Measurements from ENCODE around the gene MXI1.

MXI1 gene

DNA sequence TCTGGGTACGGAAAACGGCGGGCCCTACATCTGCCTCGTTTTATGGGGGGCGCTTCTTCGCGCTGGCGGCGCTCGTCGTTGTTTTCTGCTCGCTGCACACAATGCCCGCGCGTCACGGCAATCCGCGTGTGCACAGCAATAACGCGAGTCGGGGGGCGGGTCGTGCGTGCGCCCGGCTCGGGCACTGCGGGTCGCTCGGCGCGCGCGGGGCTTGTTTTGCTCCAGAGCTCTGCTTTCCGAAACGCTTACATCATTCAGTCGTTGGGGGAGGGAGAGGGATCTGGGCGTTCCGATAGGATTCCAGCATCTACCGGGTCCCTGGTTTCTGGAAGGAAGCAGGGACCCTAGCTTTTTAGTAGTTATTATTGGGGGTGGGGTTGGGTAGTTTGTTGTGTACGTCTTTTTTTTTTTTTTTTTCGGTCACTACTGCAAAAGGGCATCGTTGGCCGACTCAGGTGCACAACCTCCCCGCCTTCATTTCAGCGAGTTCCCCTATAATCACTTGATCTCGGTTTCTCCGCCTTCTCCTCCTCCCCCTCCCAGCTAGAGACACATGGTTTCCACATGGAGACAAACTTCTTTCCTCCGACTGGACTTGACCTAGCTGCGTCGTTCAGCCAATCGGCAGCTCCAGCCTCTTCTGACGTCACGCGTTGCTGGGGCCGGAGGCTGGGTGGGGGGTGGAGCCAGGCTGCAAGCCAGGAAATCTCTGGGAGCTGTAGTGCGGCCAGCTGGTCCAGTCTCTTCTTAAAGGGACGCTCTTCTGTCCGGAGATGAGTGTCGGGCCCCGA is 3.5 kb downstream of the MXI1 start:
- DNase-seq, result peak; percentile 97
- in situ Hi-C loops (cut with MboI; ENCODE audit: low pct_unique_long_range_greater_than_20kb, low sequenced_read_pairs), result no loop called here

DNA sequence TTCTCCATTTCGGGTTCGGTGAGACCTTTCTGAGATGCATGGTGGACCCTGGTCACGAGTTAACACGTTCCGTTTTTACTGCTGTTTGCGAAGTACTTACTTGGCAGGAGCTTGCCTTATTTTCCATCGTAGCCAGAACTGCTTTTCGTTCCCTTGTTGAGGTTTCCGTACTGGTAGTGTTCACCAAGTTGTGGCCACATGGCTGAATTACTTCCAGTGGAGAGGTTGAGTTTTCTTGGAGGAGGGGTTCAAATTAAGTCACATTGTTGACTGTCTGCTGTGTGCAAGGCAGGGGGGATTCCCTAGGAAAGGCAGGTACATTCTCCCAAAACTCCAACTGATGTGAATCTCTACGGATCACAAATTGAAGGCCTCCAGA is 4.0 kb downstream of the MXI1 start:
- no peak for DNase-seq
- in situ Hi-C loops (cut with MboI; ENCODE audit: low pct_unique_long_range_greater_than_20kb, low sequenced_read_pairs), result no loop called here

DNA sequence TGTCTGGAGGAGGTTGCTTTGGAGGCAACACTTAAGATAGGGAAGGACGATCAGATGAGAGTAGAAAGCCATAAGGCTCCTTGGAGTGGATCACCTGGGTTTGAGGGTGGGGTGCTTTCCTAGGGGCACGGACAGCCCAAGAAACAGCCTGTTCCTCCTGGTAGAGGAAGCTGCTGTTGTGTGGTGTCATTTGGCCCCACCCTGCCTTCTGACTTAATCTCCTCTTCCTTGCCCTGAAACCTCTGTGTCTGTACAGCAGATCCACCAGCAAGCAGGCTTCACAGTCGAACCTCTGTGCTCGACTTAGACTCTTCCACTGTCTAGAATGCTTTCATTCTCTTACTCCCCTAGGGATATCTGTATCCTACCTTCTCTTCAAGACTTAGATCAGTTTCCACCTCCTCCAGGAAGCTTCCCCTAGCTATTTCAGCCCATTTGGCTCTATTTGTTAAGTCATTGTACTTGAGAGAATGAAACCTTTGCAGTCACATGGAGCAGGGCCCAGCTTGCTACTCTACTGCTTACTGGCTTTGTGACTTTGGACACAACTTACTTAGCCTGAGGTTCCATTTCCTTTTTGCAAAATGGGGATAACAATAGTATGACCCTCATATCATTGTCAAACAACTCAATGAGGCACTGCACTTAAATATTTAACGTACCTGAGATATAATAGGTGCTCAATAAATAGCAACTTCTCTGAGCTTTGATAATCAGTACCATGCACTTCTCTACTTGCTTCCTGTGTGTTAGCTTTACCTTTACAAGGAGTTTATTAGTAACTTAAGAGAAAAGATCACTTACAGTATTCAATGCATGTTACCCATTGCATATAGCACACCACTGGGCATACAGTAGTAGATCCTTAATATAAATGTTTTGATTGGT is 5.0 kb downstream of the MXI1 start:
- DNase-seq, result peak; percentile 79
- in situ Hi-C loops (cut with MboI; ENCODE audit: low pct_unique_long_range_greater_than_20kb, low sequenced_read_pairs), result no loop called here

DNA sequence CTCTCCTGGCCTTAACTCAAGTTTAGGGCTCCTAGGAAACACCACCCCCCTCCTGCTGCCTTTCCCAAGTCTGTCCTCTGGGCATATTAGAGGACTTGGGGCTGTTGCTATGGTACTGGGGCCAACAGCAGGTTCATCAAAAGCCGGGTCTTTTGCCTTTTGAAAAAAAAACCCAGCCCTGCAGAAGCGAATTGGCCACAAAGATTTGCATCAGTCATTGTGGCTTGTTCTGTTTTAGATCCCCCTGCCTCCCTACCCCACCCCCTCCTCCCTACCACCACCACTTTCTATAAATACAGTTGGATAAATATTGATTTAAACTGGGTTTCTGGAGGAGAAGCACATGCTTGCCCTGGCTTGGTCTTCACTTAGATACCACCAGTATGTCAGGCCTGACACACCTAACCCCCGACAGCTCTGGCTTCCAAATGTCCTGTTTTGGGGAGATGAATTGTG is 7.0 kb downstream of the MXI1 start:
- in situ Hi-C loops (cut with MboI; ENCODE audit: low pct_unique_long_range_greater_than_20kb, low sequenced_read_pairs), result no loop called here
- peak; percentile 68 for DNase-seq

DNA sequence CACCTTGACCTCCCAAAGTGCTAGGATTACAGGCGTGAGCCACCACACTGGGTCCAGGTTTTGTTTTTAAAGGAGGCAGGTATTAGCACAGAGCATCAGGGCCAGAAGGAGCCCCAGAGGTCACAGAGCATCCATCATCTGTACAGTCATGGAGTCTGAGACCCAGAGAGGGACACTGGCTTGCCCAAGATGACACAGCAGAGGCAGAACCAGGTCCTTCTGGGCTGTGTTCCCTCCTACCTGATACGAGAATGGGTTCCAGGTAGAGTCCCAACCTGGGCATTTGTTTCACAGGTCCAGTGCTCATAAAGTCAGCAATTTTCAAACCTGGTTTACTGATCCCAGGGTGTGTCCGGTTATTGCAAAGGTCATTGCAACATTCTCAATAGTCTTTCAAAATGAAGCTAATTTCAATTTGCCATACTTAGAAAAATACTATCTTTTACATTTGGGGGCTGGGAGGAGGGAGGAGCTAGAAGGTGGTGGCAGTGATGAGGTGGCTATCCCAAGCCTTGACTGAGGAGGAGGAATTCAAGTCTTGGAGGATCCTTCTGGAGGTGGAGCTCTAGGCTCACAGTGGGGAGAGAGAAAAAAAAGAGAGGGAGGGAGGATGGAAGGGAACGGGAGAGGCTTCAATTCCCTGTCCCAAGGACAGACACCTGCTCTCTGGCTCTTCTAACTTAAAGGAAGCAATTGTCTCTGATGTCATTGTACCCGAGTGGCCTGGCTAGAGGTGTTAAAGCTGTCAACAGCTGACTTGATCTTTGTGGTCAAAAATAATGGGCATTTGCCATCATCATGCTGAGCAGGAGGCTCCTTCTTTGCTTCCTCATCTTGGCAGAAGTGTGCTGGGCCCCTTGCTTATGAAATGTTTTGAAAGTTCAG is 8.1 kb downstream of the MXI1 start:
- DNase-seq, result peak; percentile 56
- in situ Hi-C loops (cut with MboI; ENCODE audit: low pct_unique_long_range_greater_than_20kb, low sequenced_read_pairs), result no loop called here

DNA sequence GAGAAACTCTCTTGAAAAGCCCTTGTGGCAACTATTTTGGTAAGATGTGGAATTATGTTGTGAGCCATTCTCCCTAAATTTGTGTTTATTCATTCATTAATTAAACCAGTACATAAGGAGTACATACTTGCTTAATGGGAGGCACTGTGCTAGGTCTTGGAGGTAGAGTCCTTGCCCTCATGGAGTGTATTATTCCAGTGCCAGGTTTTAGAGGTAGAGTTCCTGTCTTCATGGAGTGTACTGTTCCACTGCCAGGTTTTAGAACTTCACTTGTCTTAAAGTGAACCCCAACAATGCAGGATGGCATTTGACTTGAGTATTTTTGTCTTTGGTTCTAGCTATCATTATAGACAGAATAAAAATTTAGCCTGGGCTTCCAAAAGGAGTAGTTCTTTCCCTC is 8.8 kb downstream of the MXI1 start:
- DNase-seq, result no peak
- in situ Hi-C loops (cut with MboI; ENCODE audit: low pct_unique_long_range_greater_than_20kb, low sequenced_read_pairs), result no loop called here

DNA sequence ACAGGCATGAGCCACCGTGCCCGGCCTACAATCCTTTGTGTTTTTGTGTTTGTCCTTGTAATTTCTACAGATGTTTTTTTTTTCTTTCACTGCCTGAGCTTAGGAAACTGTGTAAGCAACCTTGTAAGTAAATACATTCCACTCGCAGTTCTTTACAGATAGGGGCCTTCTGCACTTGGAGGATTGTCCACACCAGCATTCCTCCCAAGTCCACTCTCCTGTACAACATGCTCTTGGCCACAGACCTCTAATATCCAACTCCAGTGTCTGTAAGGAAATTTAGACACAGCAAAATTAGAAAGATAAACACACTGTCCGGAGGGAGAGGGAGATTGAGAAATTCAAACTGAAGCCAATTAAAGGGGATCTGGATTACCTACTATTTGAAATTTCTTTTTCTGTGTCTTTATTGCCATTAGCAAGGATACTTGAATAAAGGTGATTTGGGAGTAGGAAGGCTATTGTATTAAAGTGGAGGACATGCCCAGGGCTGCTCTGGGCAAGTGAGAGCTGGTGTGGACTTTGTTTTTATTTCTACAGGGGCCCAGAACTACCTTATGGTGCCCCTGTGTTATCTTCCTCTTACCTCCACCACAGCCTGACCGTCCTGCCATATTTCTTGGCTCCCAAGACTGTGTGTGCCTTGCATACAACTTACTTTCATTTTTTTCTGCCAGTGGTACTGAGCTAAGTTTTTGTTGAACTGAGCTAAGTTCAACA is 9.7 kb downstream of the MXI1 start:
- DNase-seq, result no peak
- in situ Hi-C loops (cut with MboI; ENCODE audit: low pct_unique_long_range_greater_than_20kb, low sequenced_read_pairs), result no loop called here

DNA sequence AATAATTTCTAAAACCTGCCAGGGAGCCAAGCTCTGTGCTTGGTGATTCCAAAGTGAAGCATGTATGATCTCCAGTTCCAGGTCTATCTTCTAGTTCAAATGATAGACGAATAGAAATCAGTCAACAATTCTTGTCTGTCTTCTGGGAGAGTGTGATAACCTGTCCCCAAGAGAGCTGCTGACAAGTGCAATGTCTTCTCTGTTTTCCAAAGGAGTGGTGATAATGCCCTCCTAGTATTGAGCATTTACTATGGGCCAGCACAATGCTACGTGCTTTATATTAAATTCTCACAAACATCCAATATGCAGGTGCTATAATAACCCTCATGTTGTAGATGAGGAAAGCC is 10.2 kb downstream of the MXI1 start:
- in situ Hi-C loops (cut with MboI; ENCODE audit: low pct_unique_long_range_greater_than_20kb, low sequenced_read_pairs), result no loop called here
- no peak for DNase-seq

DNA sequence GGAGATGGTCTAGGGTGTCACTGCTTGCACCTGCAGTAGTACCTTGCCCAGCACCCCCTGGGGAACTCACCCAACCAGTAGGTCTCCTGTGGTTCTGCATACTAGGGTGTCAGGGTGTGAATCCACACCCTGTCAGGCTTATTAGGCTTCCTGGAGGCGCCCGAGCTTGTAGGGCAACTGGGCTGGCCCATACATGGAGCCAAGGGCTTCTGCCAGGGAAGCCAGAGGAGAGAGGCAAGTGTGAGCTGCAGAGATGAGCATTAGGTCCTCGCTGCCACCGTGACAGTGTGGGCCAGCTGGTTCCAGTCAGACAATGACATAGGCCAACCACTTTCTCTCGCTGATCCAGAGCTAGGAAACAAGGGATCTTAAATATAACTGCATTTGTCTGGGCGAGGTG is 11.2 kb downstream of the MXI1 start:
- in situ Hi-C loops (cut with MboI; ENCODE audit: low pct_unique_long_range_greater_than_20kb, low sequenced_read_pairs), result no loop called here
- peak; percentile 58 for DNase-seq

DNA sequence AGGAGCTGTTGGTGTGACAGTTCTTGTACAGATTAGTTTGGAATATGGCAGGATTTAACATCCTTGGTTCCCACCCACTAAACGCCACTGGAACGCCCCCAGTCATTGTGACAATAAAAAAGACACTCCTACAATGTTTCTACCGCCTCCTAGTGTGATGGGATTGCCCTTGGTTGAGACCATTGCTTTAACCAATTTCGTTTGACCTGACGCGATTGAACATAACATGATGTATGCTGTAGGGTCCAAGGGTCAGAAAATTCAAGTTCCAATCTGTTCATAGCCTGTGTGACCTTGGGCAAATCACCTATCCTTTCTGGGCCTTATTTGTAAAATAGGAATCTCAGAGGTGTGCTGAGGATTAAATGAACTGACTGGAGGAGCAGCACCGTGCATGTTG is 12.5 kb downstream of the MXI1 start:
- no peak for DNase-seq
- in situ Hi-C loops (cut with MboI; ENCODE audit: low pct_unique_long_range_greater_than_20kb, low sequenced_read_pairs), result no loop called here

DNA sequence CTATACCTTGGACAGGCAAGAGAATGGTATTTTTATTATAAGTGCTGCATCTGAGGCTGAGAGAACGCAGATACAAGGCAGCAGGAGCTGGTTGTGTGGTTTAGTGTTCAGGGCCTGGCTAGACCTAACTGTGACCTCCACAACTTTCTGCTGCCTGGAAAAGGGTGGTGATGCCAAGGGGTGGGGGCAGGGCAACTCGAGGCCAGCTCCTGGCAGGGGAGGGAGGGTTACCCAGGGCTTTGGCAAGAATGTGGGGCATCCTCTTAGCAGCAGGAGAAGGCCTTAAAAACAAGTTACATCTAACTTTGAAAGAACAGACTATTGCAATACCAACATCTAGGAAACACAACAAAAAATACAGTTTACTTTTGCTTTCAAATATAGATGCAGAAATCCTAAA is 13.0 kb downstream of the MXI1 start:
- no peak for DNase-seq
- in situ Hi-C loops (cut with MboI; ENCODE audit: low pct_unique_long_range_greater_than_20kb, low sequenced_read_pairs), result no loop called here

DNA sequence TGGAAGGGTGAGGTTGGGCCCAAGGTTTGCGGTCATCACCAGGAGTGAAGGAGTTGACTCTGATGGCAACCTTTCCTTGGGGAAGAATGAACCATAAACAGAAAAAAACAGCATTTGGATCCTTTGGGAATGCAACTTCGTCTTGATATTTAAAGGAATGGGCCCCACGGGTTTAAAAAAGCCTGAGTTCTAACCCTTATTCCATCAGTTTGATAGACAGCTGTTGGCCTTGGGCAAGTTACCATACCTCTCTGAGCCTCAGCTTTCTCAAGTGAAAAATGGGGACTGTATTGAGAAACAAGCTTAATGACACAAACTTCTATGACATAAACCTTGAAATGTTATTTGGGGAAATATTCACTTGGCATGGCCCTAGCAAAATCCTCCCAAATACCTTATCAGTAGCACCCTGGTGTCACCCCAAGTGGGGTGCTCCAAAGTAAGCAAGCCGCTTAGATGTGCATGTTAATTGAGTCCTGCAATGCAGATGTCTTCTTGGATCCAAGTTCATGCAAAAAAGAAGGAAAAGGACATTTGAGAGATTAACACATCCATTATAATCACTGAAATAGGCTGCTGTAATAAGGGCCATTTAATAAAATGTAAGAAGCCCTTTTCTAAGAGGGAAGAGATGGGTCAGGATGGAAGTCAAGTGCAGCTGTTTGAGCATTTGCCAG is 13.8 kb downstream of the MXI1 start:
- in situ Hi-C loops (cut with MboI; ENCODE audit: low pct_unique_long_range_greater_than_20kb, low sequenced_read_pairs), result no loop called here
- DNase-seq, result no peak

DNA sequence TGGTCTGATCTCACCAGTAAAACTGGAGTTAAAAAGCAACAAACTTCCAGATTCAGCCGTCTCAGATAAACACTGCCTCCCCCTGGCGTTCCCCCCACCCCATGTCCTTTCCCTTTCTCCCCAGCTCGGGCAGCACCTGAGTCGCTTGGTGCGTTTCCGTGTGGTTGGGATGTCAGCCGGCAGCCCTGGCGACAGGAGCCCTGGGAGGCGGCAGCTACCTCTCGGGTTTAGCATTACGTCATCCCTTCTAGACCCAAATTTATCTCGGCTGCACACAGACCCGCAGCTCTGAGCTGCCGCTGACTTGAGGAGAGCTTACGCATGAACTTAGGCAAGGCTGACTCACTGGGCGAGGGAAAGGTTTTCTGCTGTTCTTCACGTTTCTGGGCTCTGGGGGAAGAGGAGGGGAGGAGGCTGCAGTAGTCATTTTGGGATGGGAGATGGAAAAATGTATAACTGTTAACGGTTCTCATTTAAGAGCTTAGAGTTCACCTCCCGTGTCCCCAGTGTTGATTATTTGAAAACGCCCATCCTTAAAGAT is 14.4 kb downstream of the MXI1 start:
- peak; percentile 81 for DNase-seq
- in situ Hi-C loops (cut with MboI; ENCODE audit: low pct_unique_long_range_greater_than_20kb, low sequenced_read_pairs), result no loop called here

DNA sequence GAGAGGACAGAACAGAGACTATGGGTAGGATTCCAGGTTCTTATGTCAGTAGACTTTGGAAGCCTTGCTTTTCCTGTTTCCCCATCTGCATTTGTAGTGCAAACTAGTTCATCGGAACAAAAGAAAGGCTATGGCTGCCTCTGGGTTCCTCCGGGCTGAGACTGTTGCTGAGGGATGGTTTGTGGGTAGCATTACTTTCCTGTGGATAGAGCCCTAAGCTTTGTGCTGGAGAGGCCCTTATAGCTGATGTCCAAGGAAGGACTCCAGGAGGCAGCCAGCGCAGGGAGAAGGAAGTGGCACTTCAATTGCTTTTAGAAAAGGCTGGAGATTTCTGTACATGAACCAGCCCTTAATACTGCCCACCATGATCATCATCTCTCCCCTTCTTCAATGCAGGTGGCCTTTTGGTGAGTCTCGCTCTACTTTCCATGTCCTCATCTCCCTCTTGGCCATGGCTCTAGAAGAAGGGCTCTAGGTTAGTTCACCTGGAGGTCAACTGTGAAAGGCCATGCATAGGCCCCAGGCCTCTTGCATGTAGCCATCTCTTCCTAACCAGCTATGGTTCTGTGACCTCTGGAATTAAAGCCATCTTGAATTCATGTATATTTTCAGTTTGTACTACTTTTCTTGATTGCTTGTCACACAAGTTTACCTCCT is 15.4 kb downstream of the MXI1 start:
- no peak for DNase-seq
- in situ Hi-C loops (cut with MboI; ENCODE audit: low pct_unique_long_range_greater_than_20kb, low sequenced_read_pairs), result no loop called here

DNA sequence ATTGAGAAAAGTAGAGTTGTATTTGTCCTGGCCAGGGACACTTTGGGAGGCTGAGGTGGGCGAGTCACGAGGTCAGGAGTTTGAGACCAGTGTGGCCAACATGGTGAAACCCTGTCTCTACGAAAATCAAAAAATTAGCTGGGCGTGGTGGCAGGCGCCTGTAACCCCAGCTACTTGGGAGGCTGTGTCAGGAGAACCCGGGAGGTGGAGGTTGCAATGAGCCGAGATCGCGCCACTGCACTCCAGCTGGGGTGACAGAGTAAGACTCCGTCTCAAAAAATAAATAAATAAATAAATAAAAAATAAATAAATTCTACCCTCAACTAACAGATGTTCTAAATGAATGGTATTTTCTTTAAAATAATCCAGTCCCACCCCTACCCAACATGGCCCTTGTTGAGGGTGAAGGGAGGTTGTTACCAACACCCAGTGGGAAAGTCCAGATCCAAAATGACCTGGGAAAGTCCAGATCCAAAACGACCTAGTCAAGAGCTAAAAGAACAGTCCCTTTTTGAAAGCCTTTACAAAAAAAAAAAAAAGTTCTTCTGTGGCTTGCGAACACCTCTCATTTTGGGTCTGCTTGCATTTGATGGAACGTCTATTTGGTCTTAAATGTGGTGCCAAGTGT is 16.0 kb downstream of the MXI1 start:
- in situ Hi-C loops (cut with MboI; ENCODE audit: low pct_unique_long_range_greater_than_20kb, low sequenced_read_pairs), result no loop called here

DNA sequence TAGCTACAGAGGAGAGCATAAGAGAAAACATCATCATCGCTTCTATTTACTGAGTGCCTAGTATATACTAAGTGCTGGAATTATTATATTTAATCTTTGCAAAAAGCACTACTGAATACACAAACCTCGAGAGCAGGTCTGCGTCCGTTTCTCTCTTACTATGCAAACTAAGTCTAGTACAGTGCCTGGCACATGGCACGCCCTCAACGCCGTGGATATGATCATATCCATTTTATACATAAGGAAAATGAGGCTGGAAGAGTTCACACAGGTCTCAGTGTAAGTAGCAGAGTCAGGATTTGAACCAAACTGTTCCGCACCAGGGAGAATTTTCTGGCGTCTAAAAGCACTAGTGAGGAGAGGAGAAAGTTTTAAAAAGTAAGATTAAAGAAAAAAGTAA is 17.6 kb downstream of the MXI1 start:
- DNase-seq, result no peak
- in situ Hi-C loops (cut with MboI; ENCODE audit: low pct_unique_long_range_greater_than_20kb, low sequenced_read_pairs), result loop anchor here (25.0 kb wide), 1 partner anchor 338 kb away; no protein-coding TSS in a partner anchor

More for the DNA sequence above, 16.0 kb downstream of the MXI1 start:
- DNase-seq, result no peak

DNA sequence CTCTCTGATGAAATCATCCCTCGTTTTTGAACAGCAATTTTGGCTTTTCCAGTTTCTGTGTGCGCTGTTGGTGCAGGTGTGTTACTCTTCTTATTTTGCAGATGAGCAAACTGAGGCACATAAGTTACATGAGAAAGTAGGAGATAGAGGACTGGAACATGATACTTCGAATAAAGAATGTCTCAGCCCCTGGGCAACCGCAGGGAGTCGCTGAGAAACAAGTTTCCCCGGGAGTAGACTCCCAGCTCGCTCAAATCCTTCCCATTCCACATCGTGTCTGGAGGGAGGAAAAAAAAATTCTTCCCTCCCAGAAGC is 18.0 kb downstream of the MXI1 start:
- in situ Hi-C loops (cut with MboI; ENCODE audit: low pct_unique_long_range_greater_than_20kb, low sequenced_read_pairs), result loop anchor here (25.0 kb wide), 1 partner anchor 338 kb away; no protein-coding TSS in a partner anchor
- no peak for DNase-seq

All from KBM-7 (cell line).